ENCODE measurements around the gene RILPL2.
A peak's percentile ranks its signal among the peaks of the same experiment; 100 is the strongest.
"Not testable (repeated sequence)": the region's sequence is repeated elsewhere in the genome, so short reads cannot be mapped to it uniquely, and the experiment has no call there.

RILPL2 gene, protein sequence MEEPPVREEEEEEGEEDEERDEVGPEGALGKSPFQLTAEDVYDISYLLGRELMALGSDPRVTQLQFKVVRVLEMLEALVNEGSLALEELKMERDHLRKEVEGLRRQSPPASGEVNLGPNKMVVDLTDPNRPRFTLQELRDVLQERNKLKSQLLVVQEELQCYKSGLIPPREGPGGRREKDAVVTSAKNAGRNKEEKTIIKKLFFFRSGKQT

GRCh38 chr12:123436017-123436964 lies at the start of gene RILPL2:
RILPL2 (minus strand) TSS chr12:123436684; CDS start chr12:123436420, 264 bp downstream.
- DNase-seq: peak; percentile 96

DNA sequence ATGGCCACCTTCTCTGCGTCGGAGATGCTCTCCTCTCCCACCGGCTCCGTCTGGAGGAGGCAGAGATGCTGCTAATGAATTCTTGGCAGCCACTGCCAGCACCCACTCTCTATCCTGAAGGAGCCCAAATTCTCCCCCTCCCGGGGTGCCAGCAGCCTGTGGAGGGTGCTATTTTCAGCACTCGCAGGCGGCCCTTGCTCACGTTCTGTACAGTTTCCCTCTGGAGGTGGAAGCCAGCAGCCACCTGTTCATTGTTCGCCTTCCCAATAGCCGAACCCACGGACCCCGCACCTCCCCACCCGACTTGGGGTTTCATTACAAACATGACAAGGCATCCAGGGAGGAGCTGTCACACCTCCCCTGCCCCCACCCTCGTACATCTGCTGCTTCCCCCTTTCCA lies 49.3 kb upstream of the RILPL2 start:
- no peak for DNase-seq

DNA sequence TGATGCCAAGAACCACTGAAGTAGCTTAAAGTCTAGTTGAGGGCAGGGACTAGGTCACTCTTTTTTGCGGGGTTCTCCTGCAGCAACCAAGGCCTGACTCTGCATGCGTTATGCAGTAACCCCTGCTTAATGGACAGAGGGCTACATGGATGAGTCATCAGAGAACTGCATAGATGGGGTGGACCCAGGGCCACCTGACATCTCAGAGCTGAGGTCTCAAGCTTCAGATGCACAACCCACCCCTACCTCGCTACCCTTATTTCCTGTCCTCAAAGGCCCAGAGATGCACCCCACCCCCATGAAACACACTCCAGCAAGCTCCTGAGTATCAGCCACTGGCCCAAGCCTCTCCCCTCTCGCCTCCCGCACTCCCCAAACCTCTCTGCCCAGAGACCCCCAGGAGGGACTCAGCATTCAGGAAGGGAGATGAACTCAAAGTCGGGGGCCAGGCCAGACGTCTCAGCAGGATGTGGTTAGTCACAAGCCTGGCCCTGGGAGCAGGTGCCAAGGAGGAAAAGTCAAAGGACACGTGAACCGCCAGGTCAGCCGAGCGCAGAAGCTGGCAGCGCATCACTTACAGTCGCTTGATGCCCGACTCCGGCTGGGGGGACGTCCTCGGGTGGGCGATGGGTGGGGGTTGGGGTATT lies 47.2 kb upstream of the RILPL2 start:
- DNase-seq: no peak

DNA sequence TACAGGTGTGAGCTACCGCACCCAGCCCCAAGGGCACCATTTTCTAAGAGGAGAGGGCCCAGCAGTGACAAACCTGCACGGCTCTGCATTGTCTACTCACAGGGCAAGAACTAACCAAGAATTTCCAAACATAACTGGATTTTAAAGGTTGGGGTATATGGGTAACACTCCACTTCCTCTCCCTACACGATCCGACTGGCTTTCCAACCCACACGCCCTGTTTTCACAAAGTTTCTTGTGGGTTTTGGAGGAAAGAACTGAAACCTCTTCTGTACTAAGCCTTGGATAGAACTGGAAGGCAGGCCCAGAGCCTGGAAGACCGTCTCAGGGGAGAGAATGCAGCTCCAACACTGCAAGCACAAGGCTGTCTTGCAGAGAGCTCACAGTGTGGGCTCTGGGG lies 46.4 kb upstream of the RILPL2 start:
- DNase-seq: no peak

- DNase-seq: not testable (repeated sequence)
Measured at GRCh38 chr12:123481251-123481650, 44.8 kb upstream of the RILPL2 start.

DNA sequence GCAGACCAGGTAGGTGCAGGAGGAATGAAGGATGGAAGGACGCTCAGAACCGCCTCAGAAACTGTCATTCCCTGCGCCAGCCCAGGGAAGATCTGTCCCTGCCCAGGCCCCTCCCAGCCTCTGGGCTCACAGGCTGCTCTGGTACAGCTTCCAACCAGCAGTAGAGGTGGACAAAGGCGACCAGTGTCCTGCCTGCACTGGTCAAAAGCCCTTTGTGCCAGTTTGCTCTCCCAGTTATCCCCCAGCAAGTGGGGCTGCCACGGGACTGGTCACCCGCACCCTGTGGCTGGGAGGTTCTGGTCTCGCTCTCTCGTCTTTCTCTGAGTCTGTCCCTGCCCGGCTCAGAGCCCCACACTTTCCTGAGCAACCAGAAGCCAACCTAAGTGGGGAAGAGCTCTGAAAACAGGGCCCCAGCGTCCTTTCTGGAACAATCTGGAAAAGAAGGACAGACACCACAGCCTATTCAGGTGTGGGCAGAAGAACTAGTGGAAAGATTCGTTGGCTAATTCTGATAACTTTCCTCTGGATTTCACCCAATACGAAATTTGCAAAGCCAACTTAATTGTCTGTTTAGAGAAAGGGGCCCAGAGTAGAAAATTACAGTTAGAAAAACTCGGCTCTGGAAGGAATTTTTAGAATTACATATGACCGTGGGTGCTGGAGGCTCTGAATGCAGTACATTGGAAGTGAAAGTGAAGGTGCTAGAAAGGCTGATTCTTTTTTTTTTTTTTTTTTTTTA lies 43.1 kb upstream of the RILPL2 start:
- DNase-seq: no peak

DNA sequence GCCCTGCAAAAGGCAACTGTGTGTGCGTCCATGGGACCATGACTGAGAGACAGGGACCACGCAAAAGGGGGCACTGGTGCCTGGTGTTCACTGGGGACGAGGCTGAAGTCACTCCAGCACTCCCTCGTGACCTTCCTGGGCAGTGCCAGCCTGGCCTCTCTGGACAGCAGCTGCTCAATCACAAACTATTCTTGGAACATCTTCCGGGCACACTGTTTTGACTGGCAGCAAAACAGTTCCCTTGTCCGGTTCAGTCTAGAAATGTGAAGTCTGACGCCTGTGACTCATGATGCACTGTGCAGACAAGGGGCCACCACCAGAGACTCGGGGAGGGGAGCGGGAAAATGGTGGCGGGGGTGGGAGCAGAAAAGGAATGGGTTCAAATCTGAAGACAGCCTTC lies 42.3 kb upstream of the RILPL2 start:
- DNase-seq: no peak

DNA sequence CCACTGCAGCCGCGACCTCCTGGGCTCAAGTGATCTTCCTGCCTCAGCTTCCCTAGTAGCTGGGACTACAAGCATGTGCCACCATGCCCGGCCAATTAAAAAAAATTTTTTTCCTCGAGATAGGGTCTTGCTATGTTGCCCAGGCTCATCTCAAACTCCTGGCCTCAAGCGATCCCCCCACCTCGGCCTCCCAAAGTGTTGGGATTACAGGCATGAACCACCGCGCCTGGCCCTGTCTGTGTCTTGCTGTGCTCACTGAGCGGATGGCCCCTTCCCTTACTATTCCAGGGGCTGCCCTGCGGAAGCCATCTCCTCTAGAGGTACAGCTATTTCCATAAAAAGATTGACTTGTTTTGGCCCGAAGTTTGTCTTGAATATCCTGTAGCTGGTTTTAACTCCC lies 41.6 kb upstream of the RILPL2 start:
- no peak for DNase-seq

GRCh38 chr12:123475246-123475703 lies 38.8 kb upstream of the RILPL2 start:
- DNase-seq: no peak

GRCh38 chr12:123474485-123475245 lies 38.2 kb upstream of the RILPL2 start:
- no peak for DNase-seq

GRCh38 chr12:123472438-123472849 lies 36.0 kb upstream of the RILPL2 start:
- no peak for DNase-seq

DNA sequence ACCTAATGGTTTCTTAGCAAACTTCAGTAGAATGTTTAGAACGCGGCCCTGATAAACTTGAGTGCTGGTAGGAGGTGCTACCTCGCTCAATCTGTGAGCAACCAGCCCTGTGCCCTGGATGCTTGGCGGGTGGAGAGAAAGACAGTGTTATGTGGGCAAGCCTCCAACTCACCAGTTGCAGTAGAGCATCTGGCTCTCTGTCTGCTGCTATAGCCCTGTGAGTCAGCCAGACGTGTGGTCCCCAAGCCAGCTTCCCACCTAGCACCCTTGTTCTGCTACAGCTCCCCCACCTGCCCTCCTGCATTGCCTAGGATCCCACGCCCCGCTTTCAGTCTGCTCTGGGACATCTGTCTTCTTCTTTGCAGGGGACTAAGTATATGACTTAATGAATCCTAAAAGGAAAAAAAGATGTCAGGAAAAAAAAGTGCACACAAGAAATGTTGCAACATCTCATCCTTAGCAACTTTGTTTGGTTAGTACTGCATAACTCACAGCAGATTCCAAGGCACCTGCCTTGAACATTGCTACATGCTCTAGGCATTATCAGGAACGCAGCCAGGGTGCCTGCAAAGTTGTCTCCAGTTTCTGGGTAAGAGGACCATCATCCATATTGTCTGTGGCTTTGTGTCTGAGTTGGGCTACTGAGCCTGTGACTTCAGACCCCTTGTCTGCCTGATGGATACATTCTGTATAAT lies 35.0 kb upstream of the RILPL2 start:
- DNase-seq: no peak

GRCh38 chr12:123469978-123470377 lies 33.5 kb upstream of the RILPL2 start:
- no peak for DNase-seq

- DNase-seq: no peak
Measured at GRCh38 chr12:123468786-123469185, 32.3 kb upstream of the RILPL2 start.

DNA sequence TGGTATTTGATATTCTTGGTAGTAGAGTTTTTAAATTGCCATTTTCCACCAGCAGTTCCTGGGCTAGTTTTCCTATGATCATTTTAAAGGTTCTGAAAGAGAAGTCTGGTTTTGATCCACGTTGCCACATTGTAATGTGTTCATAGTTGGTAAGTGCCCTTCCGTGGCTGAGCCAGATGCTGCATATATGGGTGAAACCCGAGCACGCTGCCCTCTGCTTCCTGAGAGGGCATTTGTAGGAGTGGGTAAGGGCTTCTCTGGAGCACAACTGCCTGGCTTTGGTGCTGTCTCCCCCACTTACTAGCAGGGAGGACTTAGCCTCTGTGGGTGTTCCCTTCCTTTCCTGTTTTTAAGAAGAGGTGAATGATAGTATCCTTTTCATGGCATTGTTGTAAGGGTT lies 28.6 kb upstream of the RILPL2 start:
- DNase-seq: no peak

GRCh38 chr12:123463174-123463573 lies 26.7 kb upstream of the RILPL2 start:
- not testable (repeated sequence) for DNase-seq

DNA sequence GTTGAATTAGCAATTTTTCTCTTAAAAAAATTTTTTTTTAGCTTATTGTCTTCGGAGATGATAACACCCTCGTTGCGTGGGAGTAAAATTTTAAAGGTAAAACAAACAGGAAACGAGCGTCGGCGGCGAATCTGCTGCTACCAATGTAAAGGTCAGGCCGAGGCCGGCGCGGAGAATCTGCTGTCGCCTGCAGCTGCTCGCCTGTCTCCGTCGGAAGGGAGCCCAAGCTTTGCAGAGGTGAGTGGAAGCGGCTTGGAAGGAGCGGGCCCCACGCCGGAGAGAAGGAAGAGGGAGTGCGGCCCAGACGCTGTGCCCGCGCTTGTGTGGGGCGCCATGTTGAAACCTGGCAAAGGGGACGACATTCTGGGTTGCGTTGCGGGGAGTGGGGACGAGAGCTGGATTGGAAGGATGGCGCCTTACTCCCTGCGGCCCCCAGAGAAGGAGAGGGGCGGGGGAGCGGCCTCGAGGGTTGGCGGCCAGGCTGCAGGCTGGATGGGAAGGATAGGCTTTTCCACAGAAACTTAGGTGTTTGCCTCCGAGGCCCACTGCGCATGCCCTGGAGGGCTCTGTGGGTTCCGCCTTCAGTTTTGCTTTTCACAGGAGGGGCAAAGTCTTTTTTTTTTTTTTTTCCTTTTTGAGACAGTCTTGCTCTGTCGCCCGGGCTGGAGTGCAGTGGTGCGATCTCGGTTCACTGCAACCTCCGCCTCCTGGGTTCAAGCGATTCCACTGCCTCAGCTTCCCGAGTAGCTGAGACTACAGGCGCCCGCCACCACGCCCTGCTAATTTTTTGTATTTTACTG lies 21.7 kb upstream of the RILPL2 start, which contains the start of gene SNRNP35:
Gene SNRNP35 (plus strand): TSS at position 160 of the 800 bp plus-strand sequence. CDS start 7,402 bp downstream, outside the sequence.
- DNase-seq: peak; percentile 88

DNA sequence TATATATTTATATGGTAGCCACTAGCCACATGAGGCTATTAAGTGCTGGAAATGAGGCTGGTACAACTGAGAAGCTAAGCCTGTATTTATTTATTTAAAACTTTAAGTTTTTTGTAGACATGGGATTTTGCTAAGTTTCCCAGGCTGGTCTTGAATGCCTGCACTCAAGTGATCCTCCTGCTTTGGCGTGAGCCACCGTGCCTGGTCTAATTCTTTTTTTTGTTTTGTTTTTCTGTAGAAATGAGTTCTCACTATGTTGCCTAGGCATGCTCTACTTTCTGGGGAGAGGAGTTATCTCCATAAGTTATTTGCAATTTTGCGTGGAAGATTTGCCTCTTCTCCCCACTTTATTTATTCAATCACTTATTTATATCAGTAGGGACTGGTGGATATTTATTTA lies 16.7 kb upstream of the RILPL2 start:
- DNase-seq: no peak

DNA sequence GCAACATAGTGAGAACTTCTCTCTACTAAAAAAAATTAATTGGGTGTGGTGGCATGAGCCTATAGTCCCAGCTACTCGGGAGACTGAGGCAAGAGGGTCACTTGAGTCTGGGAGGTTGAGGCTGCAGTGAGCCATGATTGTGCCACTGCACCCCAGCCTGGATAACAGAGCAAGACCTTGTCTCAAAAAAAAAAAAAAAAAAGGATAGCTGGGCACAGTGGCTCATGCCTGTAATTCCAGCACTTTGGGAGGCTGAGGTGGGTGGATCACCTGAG lies 15.7 kb upstream of the RILPL2 start:
- not testable (repeated sequence) for DNase-seq

- DNase-seq: no peak
Measured at GRCh38 chr12:123450636-123451035, 14.2 kb upstream of the RILPL2 start.

DNA sequence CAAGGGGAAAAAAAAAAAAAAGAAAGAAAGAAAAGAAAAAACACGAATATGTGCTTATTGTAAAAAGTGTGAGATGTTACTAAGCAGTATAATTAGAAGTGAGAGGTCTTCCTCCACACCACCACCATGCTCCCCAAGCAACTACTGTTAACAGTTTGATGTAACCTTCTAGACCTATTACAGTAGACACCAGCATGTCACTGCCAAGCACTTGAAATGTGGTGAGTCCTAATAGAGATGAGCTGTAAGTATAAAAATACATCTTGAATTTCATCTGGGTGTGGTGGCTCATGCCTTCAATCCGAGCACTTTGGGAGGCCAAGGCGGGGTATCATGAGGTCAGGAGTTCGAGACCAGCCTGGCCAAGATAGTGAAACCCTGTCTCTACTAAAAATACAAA lies 13.4 kb upstream of the RILPL2 start:
- no peak for DNase-seq
